ENCODE results near the gene CTSF.
A peak's percentile ranks its signal among the peaks of the same experiment; 100 is the strongest.
"Not testable (repeated sequence)": the region's sequence is repeated elsewhere in the genome, so short reads cannot be mapped to it uniquely, and the experiment has no call there.

CTSF gene

DNA sequence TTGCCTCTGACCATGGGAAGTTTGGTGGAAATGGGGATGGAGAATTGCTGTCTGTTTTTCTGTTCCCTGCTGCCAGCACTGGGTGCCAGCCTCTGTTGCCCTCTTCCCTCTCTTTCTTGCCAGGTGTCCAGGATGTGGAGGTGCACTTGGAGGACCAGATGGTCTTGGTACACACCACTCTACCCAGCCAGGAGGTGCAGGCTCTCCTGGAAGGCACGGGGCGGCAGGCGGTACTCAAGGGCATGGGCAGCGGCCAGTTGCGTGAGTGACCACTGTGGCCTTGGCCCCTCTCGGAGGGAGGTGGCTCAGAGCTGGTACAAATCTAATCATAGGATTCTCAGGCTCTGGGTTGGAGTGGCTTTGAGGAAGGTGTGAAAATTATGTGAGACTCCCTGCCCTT is 30.6 kb upstream of the CTSF start:
- H3K4me3 ChIP-seq = no peak overlapping the region
- peaks cover 17% of the 10 kb centered on the region for H3K36me3 ChIP-seq (replicated peaks)
- H3K4me1 ChIP-seq = peaks cover 4% of the 10 kb centered on the region
- no peak for DNase-seq (ENCODE audit: low spot score in 2 of 2)
- H3K9me3 ChIP-seq = no peaks in the 10 kb centered on the region
- H3K27me3 ChIP-seq (ENCODE audit: low read depth) = no peaks in the 10 kb centered on the region
- in situ Hi-C loops (cut with MboI; ENCODE audit: low sequenced_read_pairs) = no loop called here

- H3K4me3 ChIP-seq = no peak overlapping the region
- H3K4me1 ChIP-seq = peaks cover 17% of the 10 kb centered on the region
- no peak for DNase-seq (ENCODE audit: low spot score in 2 of 2)
- H3K27me3 ChIP-seq (ENCODE audit: low read depth) = no peaks in the 10 kb centered on the region
- in situ Hi-C loops (cut with MboI; ENCODE audit: low sequenced_read_pairs) = no loop called here
- H3K36me3 ChIP-seq (replicated peaks) = peaks cover 15% of the 10 kb centered on the region
- H3K9me3 ChIP-seq = no peaks in the 10 kb centered on the region
Measured at GRCh38 chr11:66595245-66595904, 27.0 kb upstream of the CTSF start.

DNA sequence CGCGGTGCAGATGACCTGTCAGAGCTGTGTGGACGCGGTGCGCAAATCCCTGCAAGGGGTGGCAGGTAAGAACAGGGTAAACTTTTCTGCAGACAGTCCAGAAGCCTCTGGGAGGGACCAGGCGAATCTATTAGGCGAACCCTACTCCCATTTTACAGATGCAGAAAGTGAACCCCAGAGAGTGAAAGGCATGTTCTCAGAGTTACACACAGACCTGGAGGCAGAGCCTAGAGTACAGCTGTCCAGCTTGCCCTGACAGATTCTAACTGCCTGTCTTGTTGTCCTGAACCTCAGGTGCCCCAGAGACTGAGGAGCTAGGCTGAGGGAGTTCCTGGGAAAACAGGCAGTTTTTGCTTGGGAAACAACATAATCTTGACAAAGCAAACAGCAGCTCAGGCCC is 25.2 kb upstream of the CTSF start:
- H3K4me3 ChIP-seq = peak overlapping the region; percentile 60
- no peaks in the 10 kb centered on the region for H3K27me3 ChIP-seq (ENCODE audit: low read depth)
- no peaks in the 10 kb centered on the region for H3K9me3 ChIP-seq
- no peaks in the 10 kb centered on the region for H3K36me3 ChIP-seq (replicated peaks)
- peaks cover 17% of the 10 kb centered on the region for H3K4me1 ChIP-seq
- DNase-seq (ENCODE audit: low spot score in 2 of 2) = no peak
- in situ Hi-C loops (cut with MboI; ENCODE audit: low sequenced_read_pairs) = no loop called here

DNA sequence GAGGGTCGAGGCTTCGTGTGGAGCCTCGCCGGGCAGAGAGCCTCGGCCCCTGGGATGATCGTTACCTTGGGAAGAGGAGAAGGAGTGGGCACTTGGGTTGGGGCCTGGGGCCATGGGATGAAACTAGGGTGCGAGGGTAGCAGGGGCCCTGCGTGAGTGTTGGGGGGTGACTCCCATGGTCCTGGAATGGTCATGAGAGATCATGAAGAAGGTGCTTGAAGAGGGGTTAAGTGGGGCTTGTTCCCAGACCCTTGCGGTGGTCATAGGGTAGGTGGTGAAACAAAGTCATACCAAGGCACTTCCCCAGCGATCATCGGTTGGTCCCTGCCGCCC is 24.9 kb upstream of the CTSF start:
- H3K4me3 ChIP-seq = peak overlapping the region; percentile 60
- DNase-seq (ENCODE audit: low spot score in 2 of 2) = no peak
- H3K27me3 ChIP-seq (ENCODE audit: low read depth) = no peaks in the 10 kb centered on the region
- in situ Hi-C loops (cut with MboI; ENCODE audit: low sequenced_read_pairs) = no loop called here
- no peaks in the 10 kb centered on the region for H3K36me3 ChIP-seq (replicated peaks)
- no peaks in the 10 kb centered on the region for H3K9me3 ChIP-seq
- H3K4me1 ChIP-seq = peaks cover 17% of the 10 kb centered on the region

- Histone ChIP-seq H3K4me3 (peak within 1 kb of the TSS; percentile 60), H3K9me3 (no peaks in the 10 kb centered on the region), H3K27me3 (ENCODE audit: low read depth) (no peaks in the 10 kb centered on the region), H3K4me1 (peaks cover 17% of the 10 kb centered on the region), H3K36me3 (replicated peaks) (no peaks in the 10 kb centered on the region)
- in situ Hi-C loops (cut with MboI; ENCODE audit: low sequenced_read_pairs) = no loop called here
- DNase-seq (ENCODE audit: low spot score in 2 of 2) = peak; percentile 93 to 99
Measured at GRCh38 chr11:66592457-66593302, 24.3 kb upstream of the CTSF start, which contains the start of the genes CCDC87 and CCS. Gene CCDC87 (minus strand): TSS chr11:66593063. CDS start chr11:66593015, 48 bp downstream. Gene CCS (plus strand): TSS chr11:66593185. CDS start chr11:66593262, 77 bp downstream.

DNA sequence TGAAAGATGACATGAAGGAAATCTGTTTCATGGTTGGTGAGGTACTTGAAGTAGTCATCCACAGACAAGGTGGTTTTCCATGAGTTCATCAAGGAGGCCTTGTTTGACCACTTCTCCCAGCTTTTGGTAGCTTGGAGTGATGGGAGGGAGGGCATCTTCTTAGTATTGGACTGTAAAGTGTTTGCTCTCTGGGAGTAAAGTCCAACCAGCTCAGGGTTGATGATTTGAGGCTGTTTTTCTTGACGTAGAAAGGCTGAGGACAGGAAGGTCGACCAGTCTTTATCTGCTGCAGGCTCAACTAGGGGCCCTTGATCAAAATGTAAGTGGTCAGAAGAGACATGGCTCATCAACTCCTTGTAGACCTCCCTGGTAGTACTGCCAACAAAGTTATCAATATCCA is 22.8 kb upstream of the CTSF start:
- H3K36me3 ChIP-seq (replicated peaks) = no peaks in the 10 kb centered on the region
- no peak overlapping the region for H3K4me3 ChIP-seq
- peaks cover 17% of the 10 kb centered on the region for H3K4me1 ChIP-seq
- in situ Hi-C loops (cut with MboI; ENCODE audit: low sequenced_read_pairs) = no loop called here
- no peak for DNase-seq (ENCODE audit: low spot score in 2 of 2)
- no peaks in the 10 kb centered on the region for H3K27me3 ChIP-seq (ENCODE audit: low read depth)
- H3K9me3 ChIP-seq = no peaks in the 10 kb centered on the region

DNA sequence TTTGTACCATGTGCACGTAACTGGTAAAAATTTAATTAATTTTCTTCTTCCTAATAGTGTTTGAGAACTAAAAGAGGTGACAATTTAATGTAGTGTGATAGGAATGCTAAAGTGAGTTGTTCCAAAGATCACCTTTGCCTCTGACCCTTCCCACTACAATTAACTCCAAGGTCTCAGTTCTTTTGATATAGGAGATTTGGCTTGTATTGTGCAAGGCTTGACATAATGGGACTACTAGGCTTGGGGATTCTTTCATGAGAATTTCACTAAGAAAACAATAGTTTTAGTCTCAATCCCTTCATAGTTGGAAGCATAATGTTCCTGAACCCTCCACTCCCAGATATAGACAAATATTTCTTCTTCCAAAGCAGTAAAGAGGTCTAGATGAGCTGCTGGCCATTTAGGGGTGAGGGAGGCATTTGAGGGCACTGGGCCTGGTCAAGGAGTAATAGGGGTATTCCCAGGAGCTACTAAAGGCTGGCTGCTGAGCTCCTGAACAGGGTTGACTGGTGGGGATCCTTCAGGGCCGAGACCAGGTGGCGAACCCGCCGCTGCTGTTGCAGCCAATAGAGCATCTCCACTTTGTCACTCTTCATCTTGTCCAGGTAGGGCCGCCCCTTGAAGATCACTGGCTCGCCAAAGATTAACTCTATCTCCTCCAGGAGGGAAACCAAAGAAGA is 21.7 kb upstream of the CTSF start:
- Histone ChIP-seq H3K36me3 (replicated peaks) (no peaks in the 10 kb centered on the region), H3K4me1 (peaks cover 16% of the 10 kb centered on the region), H3K9me3 (no peaks in the 10 kb centered on the region), H3K4me3 (no peak overlapping the region), H3K27me3 (ENCODE audit: low read depth) (no peaks in the 10 kb centered on the region)
- no peak for DNase-seq (ENCODE audit: low spot score in 2 of 2)
- in situ Hi-C loops (cut with MboI; ENCODE audit: low sequenced_read_pairs) = no loop called here

DNA sequence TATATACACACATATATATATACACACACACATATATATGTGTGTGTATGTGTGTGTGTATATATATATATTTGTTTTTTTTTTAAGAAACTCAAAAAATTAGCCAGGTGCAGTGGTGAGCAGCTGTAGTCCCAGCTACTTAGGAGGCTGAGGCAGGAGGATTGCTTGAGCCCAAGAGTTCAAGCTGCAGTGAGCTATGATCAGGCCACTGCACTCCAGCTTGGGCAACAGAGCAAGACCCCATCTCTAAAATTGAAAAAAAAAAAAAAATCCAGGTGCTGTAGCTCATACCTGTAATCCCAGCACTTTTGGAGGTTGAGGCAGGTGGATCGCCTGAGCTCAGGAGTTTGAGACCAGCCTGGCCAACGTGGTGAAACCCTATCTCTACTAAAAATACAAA is 20.9 kb upstream of the CTSF start:
- in situ Hi-C loops (cut with MboI; ENCODE audit: low sequenced_read_pairs); H3K9me3 ChIP-seq; H3K36me3 ChIP-seq (replicated peaks); DNase-seq (ENCODE audit: low spot score in 2 of 2); H3K27me3 ChIP-seq (ENCODE audit: low read depth); H3K4me3 ChIP-seq: not testable (repeated sequence)
- peaks cover 12% of the 10 kb centered on the region for H3K4me1 ChIP-seq

DNA sequence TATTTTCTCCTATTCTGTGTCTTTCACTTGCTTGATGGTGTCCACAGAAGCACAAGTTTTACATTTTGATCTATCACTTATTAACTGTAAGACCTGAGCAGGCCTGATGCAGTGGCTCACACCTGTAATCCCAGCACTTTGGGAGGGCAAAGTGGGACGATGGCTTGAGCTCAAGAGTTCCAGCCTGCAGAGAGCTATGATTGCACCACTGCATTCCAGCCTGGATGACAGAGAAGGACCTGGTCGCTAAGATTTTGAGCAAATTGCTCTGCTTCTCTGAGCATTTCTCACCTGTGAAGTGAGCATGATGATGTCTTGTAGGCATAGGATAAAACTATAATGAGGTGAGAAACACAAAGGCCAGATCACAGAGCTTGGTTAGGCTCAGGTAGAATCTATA is 17.7 kb upstream of the CTSF start:
- no peak overlapping the region for H3K4me3 ChIP-seq
- peaks cover 6% of the 10 kb centered on the region; the same call in 1 of the 2 replicates for H3K9me3 ChIP-seq
- no peak for DNase-seq (ENCODE audit: low spot score in 2 of 2)
- in situ Hi-C loops (cut with MboI; ENCODE audit: low sequenced_read_pairs) = no loop called here
- no peaks in the 10 kb centered on the region for H3K27me3 ChIP-seq (ENCODE audit: low read depth)
- no peaks in the 10 kb centered on the region for H3K4me1 ChIP-seq
- H3K36me3 ChIP-seq (replicated peaks) = no peaks in the 10 kb centered on the region

- H3K4me3 ChIP-seq; DNase-seq (ENCODE audit: low spot score in 2 of 2); H3K4me1 ChIP-seq; H3K36me3 ChIP-seq (replicated peaks); H3K9me3 ChIP-seq; H3K27me3 ChIP-seq (ENCODE audit: low read depth); in situ Hi-C loops (cut with MboI; ENCODE audit: low sequenced_read_pairs): not testable (repeated sequence)
Measured at GRCh38 chr11:66585447-66585846, 17.0 kb upstream of the CTSF start.

- in situ Hi-C loops (cut with MboI; ENCODE audit: low sequenced_read_pairs); DNase-seq (ENCODE audit: low spot score in 2 of 2); H3K9me3 ChIP-seq; H3K4me3 ChIP-seq; H3K27me3 ChIP-seq (ENCODE audit: low read depth); H3K36me3 ChIP-seq (replicated peaks); H3K4me1 ChIP-seq: not testable (repeated sequence)
Measured at GRCh38 chr11:66582565-66583147, 14.2 kb upstream of the CTSF start.

GRCh38 chr11:66581261-66581660 is 12.9 kb upstream of the CTSF start:
- no peaks in the 10 kb centered on the region for H3K27me3 ChIP-seq (ENCODE audit: low read depth)

DNA sequence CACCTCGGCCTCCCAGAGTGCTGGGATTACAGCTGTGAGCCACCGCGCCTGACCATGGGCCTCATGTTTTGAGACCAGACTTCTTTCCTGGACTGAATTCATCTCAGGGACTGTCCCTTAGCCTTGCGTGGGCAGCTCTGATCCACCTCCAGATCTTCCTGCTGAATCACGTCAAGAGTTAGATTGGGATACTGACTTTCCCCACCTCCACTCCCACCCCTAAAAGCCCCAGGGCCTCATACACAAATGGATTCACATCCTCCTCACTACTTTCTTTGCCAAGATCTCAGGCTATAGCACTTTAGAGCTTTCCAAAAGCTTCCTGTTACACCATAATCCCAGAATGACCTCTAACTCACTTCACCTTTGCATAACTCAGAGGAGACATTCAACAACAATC is 12.4 kb upstream of the CTSF start:
- H3K36me3 ChIP-seq (replicated peaks) = no peaks in the 10 kb centered on the region
- in situ Hi-C loops (cut with MboI; ENCODE audit: low sequenced_read_pairs) = no loop called here
- DNase-seq (ENCODE audit: low spot score in 2 of 2) = no peak
- H3K27me3 ChIP-seq (ENCODE audit: low read depth) = no peaks in the 10 kb centered on the region
- H3K9me3 ChIP-seq = peaks cover 6% of the 10 kb centered on the region; the same call in 1 of the 2 replicates
- H3K4me1 ChIP-seq = peaks cover 6% of the 10 kb centered on the region; the same call in 1 of the 2 replicates
- H3K4me3 ChIP-seq = no peak overlapping the region

More at GRCh38 chr11:66581261-66581660, 12.9 kb upstream of the CTSF start:
- peaks cover 6% of the 10 kb centered on the region; the same call in 1 of the 2 replicates for H3K9me3 ChIP-seq
- DNase-seq (ENCODE audit: low spot score in 2 of 2) = no peak
- peaks cover 6% of the 10 kb centered on the region; the same call in 1 of the 2 replicates for H3K4me1 ChIP-seq
- no peaks in the 10 kb centered on the region for H3K36me3 ChIP-seq (replicated peaks)
- in situ Hi-C loops (cut with MboI; ENCODE audit: low sequenced_read_pairs) = no loop called here
- no peak overlapping the region for H3K4me3 ChIP-seq

Data from HAP-1 (cell line).